Measurements from ENCODE around the gene USP54. TPM values are rescaled to one million over a fixed set of nuclear protein-coding genes. Genes with fewer than 3 reads are reported as not detected.

Gene USP54
- total RNA-seq, 2 experiments from 2014 or later, result 2.7 to 3.2 TPM

GRCh38 chr10:73506074-73506473 is 85.1 kb downstream of the USP54 start:
- H3K27ac ChIP-seq (ENCODE audit: low read depth in 1 of 2, low read length in 2 of 2), result no peak overlapping the region
- POLR2A ChIA-PET, result interaction anchor here (0.6 to 0.7 kb wide), 2 partner anchors 135 to 251 kb away, joined by 3 read pairs; no protein-coding TSS in a partner anchor
- Mint-ChIP-seq H3K4me3 (no peak overlapping the region), H3K4me1 (ENCODE audit: low read depth) (peaks cover 23% of the 10 kb centered on the region), H3K9me3 (no peaks in the 10 kb centered on the region), H3K27ac (no peak overlapping the region), H3K27me3 (no peaks in the 10 kb centered on the region), H3K36me3 (ENCODE audit: low read depth) (peaks cover 41% of the 10 kb centered on the region)
- peaks cover 12% of the 10 kb centered on the region for H3K4me1 ChIP-seq (ENCODE audit: insufficient read depth, low read length)
- ATAC-seq (ENCODE audit: poor library complexity) (no peak), DNase-seq (no peak)
- peaks cover 21% of the 10 kb centered on the region for H3K36me3 ChIP-seq (ENCODE audit: insufficient read depth, low read length)
- no peak for TF ChIP-seq CTCF (IDR thresholded peaks at IDR 0.05)
- intact Hi-C loops (cut with DNase I, micrococcal nuclease), result no loop called here
- no peak overlapping the region for H3K4me3 ChIP-seq (ENCODE audit: low read length)
- CTCF ChIA-PET, result no interaction called here
- no peaks in the 10 kb centered on the region for H3K9me3 ChIP-seq (ENCODE audit: control insufficient read depth in 1 of 2, insufficient read depth in 1 of 2, low read length in 2 of 2)
- H3K27me3 ChIP-seq (ENCODE audit: control insufficient read depth in 1 of 2, insufficient read depth in 2 of 2, low read length in 2 of 2), result no peaks in the 10 kb centered on the region

- ATAC-seq (ENCODE audit: poor library complexity) (no peak), DNase-seq (no peak)
- Mint-ChIP-seq H3K27ac (no peak overlapping the region), H3K27me3 (no peaks in the 10 kb centered on the region), H3K4me1 (ENCODE audit: low read depth) (peaks cover 28% of the 10 kb centered on the region), H3K36me3 (ENCODE audit: low read depth) (peaks cover 41% of the 10 kb centered on the region), H3K9me3 (no peaks in the 10 kb centered on the region), H3K4me3 (no peak overlapping the region)
- ChIA-PET POLR2A (interaction anchor here (1.5 kb wide), 1 partner anchor 8 kb away, joined by 3 read pairs; no protein-coding TSS in a partner anchor), CTCF (no interaction called here)
- intact Hi-C loops (cut with DNase I, micrococcal nuclease), result no loop called here
- TF ChIP-seq CTCF (IDR thresholded peaks at IDR 0.05), result no peak
- Histone ChIP-seq H3K9me3 (ENCODE audit: control insufficient read depth in 1 of 2, insufficient read depth in 1 of 2, low read length in 2 of 2) (no peaks in the 10 kb centered on the region), H3K4me3 (ENCODE audit: low read length) (no peak overlapping the region), H3K4me1 (ENCODE audit: insufficient read depth, low read length) (peaks cover 14% of the 10 kb centered on the region), H3K27me3 (ENCODE audit: control insufficient read depth in 1 of 2, insufficient read depth in 2 of 2, low read length in 2 of 2) (no peaks in the 10 kb centered on the region), H3K36me3 (ENCODE audit: insufficient read depth, low read length) (peaks cover 21% of the 10 kb centered on the region), H3K27ac (ENCODE audit: low read depth in 1 of 2, low read length in 2 of 2) (no peak overlapping the region)
These were observed 88.1 kb downstream of the USP54 start for GRCh38 chr10:73503037-73503436.

GRCh38 chr10:73501651-73502050 is 89.5 kb downstream of the USP54 start:
- intact Hi-C loops (cut with DNase I, micrococcal nuclease), result no loop called here
- no peak overlapping the region for H3K4me3 Mint-ChIP-seq
- peaks cover 41% of the 10 kb centered on the region for H3K4me1 Mint-ChIP-seq (ENCODE audit: low read depth)
- Histone ChIP-seq H3K27me3 (ENCODE audit: control insufficient read depth in 1 of 2, insufficient read depth in 2 of 2, low read length in 2 of 2) (no peaks in the 10 kb centered on the region), H3K9me3 (ENCODE audit: control insufficient read depth in 1 of 2, insufficient read depth in 1 of 2, low read length in 2 of 2) (no peaks in the 10 kb centered on the region), H3K4me3 (ENCODE audit: low read length) (no peak overlapping the region), H3K27ac (ENCODE audit: low read depth in 1 of 2, low read length in 2 of 2) (no peak overlapping the region), H3K36me3 (ENCODE audit: insufficient read depth, low read length) (peaks cover 21% of the 10 kb centered on the region), H3K4me1 (ENCODE audit: insufficient read depth, low read length) (peaks cover 19% of the 10 kb centered on the region)
- ChIA-PET POLR2A (interaction anchor here (1.2 to 1.3 kb wide), 2 partner anchors 124 to 229 kb away, joined by 3 to 4 read pairs; no protein-coding TSS in a partner anchor), CTCF (interaction anchor here (0.5 kb wide), 1 partner anchor 216 kb away, joined by 3 read pairs; no protein-coding TSS in a partner anchor)
- peaks cover 38% of the 10 kb centered on the region for H3K36me3 Mint-ChIP-seq (ENCODE audit: low read depth)
- peak; percentile 37 for ATAC-seq (ENCODE audit: poor library complexity)
- peak overlapping the region; percentile 47 for H3K27ac Mint-ChIP-seq
- no peak for TF ChIP-seq CTCF (IDR thresholded peaks at IDR 0.05)
- peak in 1 of 14 experiments; percentile 30 for DNase-seq
- no peaks in the 10 kb centered on the region for H3K9me3 Mint-ChIP-seq
- H3K27me3 Mint-ChIP-seq, result no peaks in the 10 kb centered on the region
